HG02943 (cell line): ENCODE measurements around the gene CCDC28B.
"Not testable (repeated sequence)": the region's sequence is repeated elsewhere in the genome, so short reads cannot be mapped to it uniquely, and the experiment has no call there.

ENCODE experiments used
- ATAC-seq: cut with Tn5 transposase; IDR thresholded peaks from one replicate; pipeline ENCODE4 v1.9.1; 2021; ENCODE audit warnings: mild to moderate bottlenecking, low read depth, moderate library complexity; ENCODE audit not compliant: unreplicated experiment

CCDC28B gene

GRCh38 chr1:32200226-32201010 is at the start of gene CCDC28B:
Gene CCDC28B (plus strand): TSS chr1:32200595. CDS start chr1:32201936, 1,341 bp downstream.
- no peak for ATAC-seq

- ATAC-seq: no peak
These were observed 49.5 kb upstream of the CCDC28B start for GRCh38 chr1:32150847-32151246.

GRCh38 chr1:32151319-32151787 is 49.0 kb upstream of the CCDC28B start:
- no peak for ATAC-seq

GRCh38 chr1:32159189-32159588 is 41.2 kb upstream of the CCDC28B start:
- ATAC-seq: no peak

- ATAC-seq: no peak
These were observed 37.0 kb upstream of the CCDC28B start for GRCh38 chr1:32163405-32163804.

- ATAC-seq: not testable (repeated sequence)
These were observed 34.8 kb upstream of the CCDC28B start for GRCh38 chr1:32165633-32166032.

GRCh38 chr1:32170991-32171390 is 29.4 kb upstream of the CCDC28B start:
- no peak for ATAC-seq

GRCh38 chr1:32172621-32173245 is 27.7 kb upstream of the CCDC28B start:
- no peak for ATAC-seq

- ATAC-seq: no peak
These were observed 21.8 kb upstream of the CCDC28B start for GRCh38 chr1:32178380-32179192.

GRCh38 chr1:32179193-32179442 is 21.3 kb upstream of the CCDC28B start:
- ATAC-seq: no peak

GRCh38 chr1:32179443-32180185 is 20.8 kb upstream of the CCDC28B start, which contains the start of gene TXLNA:
Gene TXLNA (plus strand): TSS chr1:32179675. CDS start chr1:32180346, 671 bp downstream.
- peak; percentile 75 for ATAC-seq

GRCh38 chr1:32180186-32181060 is 20.0 kb upstream of the CCDC28B start:
- no peak for ATAC-seq

GRCh38 chr1:32181065-32181464 is 19.3 kb upstream of the CCDC28B start:
- ATAC-seq: no peak

- no peak for ATAC-seq
These were observed 18.8 kb upstream of the CCDC28B start for GRCh38 chr1:32181563-32181962.

- no peak for ATAC-seq
These were observed 18.3 kb upstream of the CCDC28B start for GRCh38 chr1:32182060-32182459.

- no peak for ATAC-seq
These were observed 15.7 kb upstream of the CCDC28B start for GRCh38 chr1:32184650-32185049.

GRCh38 chr1:32186077-32186476 is 14.3 kb upstream of the CCDC28B start:
- no peak for ATAC-seq

- no peak for ATAC-seq
These were observed 13.9 kb upstream of the CCDC28B start for GRCh38 chr1:32186491-32186890.

- ATAC-seq: no peak
These were observed 12.5 kb upstream of the CCDC28B start for GRCh38 chr1:32187850-32188249.
